Fibroblast of lung (primary cell): ENCODE measurements around the gene PIF1. TPM values are rescaled to one million over a fixed set of nuclear protein-coding genes. Genes with fewer than 3 reads are reported as not detected.
"Not testable (repeated sequence)": the region's sequence is repeated elsewhere in the genome, so short reads cannot be mapped to it uniquely, and the experiment has no call there.

ENCODE experiments used
- DNase-seq, 2 donors: peaks; one replicate each; pipeline versions ENCODE4 v3.0.0 to v3.0.0-alpha.2; 2010; ENCODE audit warnings: low read depth in 2 of 2
- H2AFZ ChIP-seq: 2 replicates; pipeline ENCODE4 v1.5.1; 2012; ENCODE audit warnings: low read length, control low read depth, inconsistent platforms
- H3K27ac ChIP-seq: 2 replicates; pipeline ENCODE4 v1.5.1; 2011; ENCODE audit warnings: low read length, control low read depth; ENCODE audit not compliant: insufficient read depth
- H3K27me3 ChIP-seq: 2 replicates; pipeline ENCODE4 v1.5.1; 2011; ENCODE audit warnings: mild to moderate bottlenecking, low read length; ENCODE audit not compliant: control insufficient read depth, insufficient read depth
- H3K36me3 ChIP-seq: 2 replicates; pipeline ENCODE4 v1.5.1; 2011; ENCODE audit warnings: low read length; ENCODE audit not compliant: control insufficient read depth, insufficient read depth
- H3K4me1 ChIP-seq: 2 replicates; pipeline ENCODE4 v1.5.1; 2011; ENCODE audit warnings: low read length; ENCODE audit not compliant: control insufficient read depth, insufficient read depth; ENCODE audit errors: extremely low read depth
- H3K4me2 ChIP-seq: 2 replicates; pipeline ENCODE4 v1.5.1; 2011; ENCODE audit warnings: low read length, control low read depth; ENCODE audit not compliant: insufficient read depth; ENCODE audit errors: extremely low read depth
- H3K4me3 ChIP-seq, 4 experiments: fragments of 200-600 bp in 1 of 4; sonication (generic) in 1 of 4; replicated peaks in 1 of 4; 2 replicates each; pipeline ENCODE4 v1.5.1; 2011 to 2016; ENCODE audit warnings: low read length in 4 of 4, low read depth in 3 of 4, mild to moderate bottlenecking in 3 of 4, control low read depth in 2 of 4, inconsistent platforms in 1 of 4, mixed read lengths in 1 of 4; ENCODE audit not compliant: insufficient read depth in 1 of 4; ENCODE audit errors: control extremely low read depth in 1 of 4
- H3K79me2 ChIP-seq: 2 replicates; pipeline ENCODE4 v1.5.1; 2012; ENCODE audit warnings: mild to moderate bottlenecking, low read length, inconsistent platforms; ENCODE audit not compliant: control insufficient read depth, insufficient read depth
- H3K9ac ChIP-seq: 2 replicates; pipeline ENCODE4 v1.5.1; 2011; ENCODE audit warnings: mild to moderate bottlenecking, low read length, control low read depth; ENCODE audit not compliant: insufficient read depth
- H3K9me3 ChIP-seq: 2 replicates; pipeline ENCODE4 v1.5.1; 2012; ENCODE audit warnings: low read depth, low read length; ENCODE audit not compliant: control insufficient read depth, insufficient read depth
- H4K20me1 ChIP-seq: 2 replicates; pipeline ENCODE4 v1.5.1; 2011; ENCODE audit warnings: low read length; ENCODE audit not compliant: control insufficient read depth, insufficient read depth; ENCODE audit errors: extremely low read depth
- EZH2 ChIP-seq: IDR thresholded peaks from 2 replicates; pipeline ENCODE4 v1.5.1; 2012; ENCODE audit warnings: low read length, control low read depth, mild to moderate bottlenecking; ENCODE audit errors: missing control alignments
- polyA plus RNA-seq, 2 donors: library from polyadenylated mRNA; depleted of rRNA in 1 of 2; stranded (reverse) in 1 of 2; unstranded in 1 of 2; fragments of >200 nt; gene quantifications; 2 replicates each; pipeline ENCODE4 v1.2.1, GENCODE V29; 2011 to 2012; ENCODE audit warnings: missing spikeins in 1 of 2
- total RNA-seq: library from RNA; depleted of rRNA; stranded (reverse); fragments of >200 nt; gene quantifications from 2 replicates; pipeline ENCODE4 v1.2.1, GENCODE V29; 2014
- TF ChIP-seq, protein P1 (sequence below), 2 donors: IDR thresholded peaks in 1 of 2; conservative IDR thresholded peaks in 1 of 2; 1 replicate in 1 of 2; 2 replicates in 1 of 2; pipeline ENCODE4 v1.5.1; 2011 to 2012; ENCODE audit warnings: low read length in 2 of 2, control low read depth in 1 of 2, inconsistent platforms in 1 of 2, low read depth in 1 of 2, mild to moderate bottlenecking in 1 of 2

The PIF1 gene
- total and polyA plus RNA-seq, 2 donors (not counting 1 experiment from before 2014, with no cell fraction given), result 5.1 to 9.4 TPM

GRCh38 chr15:64800476-64800875, 25.0 kb downstream of the PIF1 start:
- Histone ChIP-seq H3K9me3 (no peaks in the 10 kb centered on the region), H4K20me1 (no peaks in the 10 kb centered on the region), H3K4me3 (no peak overlapping the region), H3K36me3 (no peaks in the 10 kb centered on the region), H3K9ac (no peak overlapping the region), H3K27ac (no peak overlapping the region), H2AFZ (no peak overlapping the region), H3K4me1 (no peaks in the 10 kb centered on the region), H3K79me2 (no peaks in the 10 kb centered on the region), H3K27me3 (no peaks in the 10 kb centered on the region), H3K4me2 (no peak overlapping the region)
- no peak for TF ChIP-seq EZH2
- TF ChIP-seq, protein P1, sequence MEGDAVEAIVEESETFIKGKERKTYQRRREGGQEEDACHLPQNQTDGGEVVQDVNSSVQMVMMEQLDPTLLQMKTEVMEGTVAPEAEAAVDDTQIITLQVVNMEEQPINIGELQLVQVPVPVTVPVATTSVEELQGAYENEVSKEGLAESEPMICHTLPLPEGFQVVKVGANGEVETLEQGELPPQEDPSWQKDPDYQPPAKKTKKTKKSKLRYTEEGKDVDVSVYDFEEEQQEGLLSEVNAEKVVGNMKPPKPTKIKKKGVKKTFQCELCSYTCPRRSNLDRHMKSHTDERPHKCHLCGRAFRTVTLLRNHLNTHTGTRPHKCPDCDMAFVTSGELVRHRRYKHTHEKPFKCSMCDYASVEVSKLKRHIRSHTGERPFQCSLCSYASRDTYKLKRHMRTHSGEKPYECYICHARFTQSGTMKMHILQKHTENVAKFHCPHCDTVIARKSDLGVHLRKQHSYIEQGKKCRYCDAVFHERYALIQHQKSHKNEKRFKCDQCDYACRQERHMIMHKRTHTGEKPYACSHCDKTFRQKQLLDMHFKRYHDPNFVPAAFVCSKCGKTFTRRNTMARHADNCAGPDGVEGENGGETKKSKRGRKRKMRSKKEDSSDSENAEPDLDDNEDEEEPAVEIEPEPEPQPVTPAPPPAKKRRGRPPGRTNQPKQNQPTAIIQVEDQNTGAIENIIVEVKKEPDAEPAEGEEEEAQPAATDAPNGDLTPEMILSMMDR (conservative IDR thresholded peaks at IDR 0.05 in 1 of 2, IDR thresholded peaks at IDR 0.05 in 1 of 2; ENCODE audit: low read depth in 1 of 2, low read length in 2 of 2), result no peak
- no peak for DNase-seq

DNA sequence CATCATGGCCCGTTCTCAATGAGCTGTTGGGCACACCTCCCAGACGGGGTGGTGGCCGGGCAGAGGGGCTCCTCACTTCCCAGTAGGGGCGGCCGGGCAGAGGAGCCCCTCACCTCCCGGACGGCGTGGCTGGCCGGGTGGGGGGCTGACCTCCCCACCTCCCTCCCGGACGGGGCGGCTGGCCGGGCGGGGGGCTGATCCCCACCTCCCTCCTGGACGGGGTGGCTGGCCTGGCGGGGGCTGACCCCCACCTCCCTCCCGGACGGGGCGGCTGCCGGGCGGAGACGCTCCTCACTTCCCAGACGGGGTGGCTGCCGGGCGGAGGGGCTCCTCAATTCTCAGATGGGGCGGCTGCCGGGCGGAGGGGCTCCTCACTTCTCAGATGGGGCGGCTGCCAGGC, 26.5 kb downstream of the PIF1 start:
- H3K4me2 ChIP-seq, H3K36me3 ChIP-seq, H3K4me1 ChIP-seq, H3K9ac ChIP-seq, H4K20me1 ChIP-seq, H2AFZ ChIP-seq, H3K79me2 ChIP-seq, DNase-seq, H3K27ac ChIP-seq, H3K27me3 ChIP-seq, H3K9me3 ChIP-seq, H3K4me3 ChIP-seq: not testable (repeated sequence)

GRCh38 chr15:64795921-64796320, 29.5 kb downstream of the PIF1 start:
- not testable (repeated sequence) for H3K4me1 ChIP-seq, H3K4me2 ChIP-seq, H2AFZ ChIP-seq, H4K20me1 ChIP-seq, H3K27me3 ChIP-seq, H3K36me3 ChIP-seq, H3K27ac ChIP-seq, H3K4me3 ChIP-seq, H3K79me2 ChIP-seq, H3K9me3 ChIP-seq, DNase-seq, H3K9ac ChIP-seq

DNA sequence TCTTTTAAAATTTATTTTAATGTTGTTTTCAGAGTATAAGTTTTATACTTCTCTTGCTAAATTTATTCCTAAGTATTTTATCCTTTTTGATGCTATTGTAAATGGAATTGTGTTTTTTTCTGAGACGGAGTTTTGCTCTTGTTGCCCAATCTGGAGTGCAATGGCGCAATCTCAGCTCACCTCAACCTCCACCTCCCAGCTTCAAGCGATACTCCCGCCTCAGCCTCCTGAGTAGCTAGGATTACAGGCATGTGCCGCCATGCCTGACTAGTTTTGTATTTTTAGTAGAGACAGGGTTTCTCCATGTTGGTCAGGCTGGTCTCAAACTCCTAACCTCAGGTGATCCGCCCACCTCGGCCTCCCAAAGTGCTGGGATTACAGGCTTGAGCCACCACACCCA, 30.1 kb downstream of the PIF1 start:
- H3K27me3 ChIP-seq, H2AFZ ChIP-seq, H3K4me2 ChIP-seq, H3K4me1 ChIP-seq, H4K20me1 ChIP-seq, H3K79me2 ChIP-seq, H3K36me3 ChIP-seq, DNase-seq, H3K9me3 ChIP-seq, H3K27ac ChIP-seq, H3K4me3 ChIP-seq, H3K9ac ChIP-seq: not testable (repeated sequence)
